Subcutaneous abdominal adipose tissue (tissue), 5 donors: Measurements from ENCODE around the gene RCAN1.
"Not testable (repeated sequence)": the region's sequence is repeated elsewhere in the genome, so short reads cannot be mapped to it uniquely, and the experiment has no call there.

Experiments
- H3K27ac ChIP-seq: one replicate; pipeline ENCODE4 v1.7.0; 2013; ENCODE audit warnings: low read depth, mild to moderate bottlenecking, inconsistent platforms, low read length, moderate library complexity
- H3K27me3 ChIP-seq, 5 donors: one replicate each; pipeline ENCODE4 v1.7.0; 2013; ENCODE audit warnings: low read length in 5 of 5, inconsistent platforms in 1 of 5; ENCODE audit not compliant: control insufficient read depth in 5 of 5, insufficient read depth in 4 of 5
- H3K36me3 ChIP-seq, 5 donors: one replicate each; pipeline ENCODE4 v1.7.0; 2013; ENCODE audit warnings: low read length in 5 of 5; ENCODE audit not compliant: control insufficient read depth in 5 of 5, insufficient read depth in 5 of 5
- H3K4me1 ChIP-seq, 5 donors: one replicate each; pipeline ENCODE4 v1.7.0; 2013; ENCODE audit warnings: low read length in 5 of 5, mild to moderate bottlenecking in 3 of 5, moderate library complexity in 1 of 5; ENCODE audit not compliant: control insufficient read depth in 5 of 5, insufficient read depth in 5 of 5
- H3K4me3 ChIP-seq, 5 donors: one replicate each; pipeline ENCODE4 v1.7.0; 2013; ENCODE audit warnings: low read length in 5 of 5, low read depth in 1 of 5
- H3K9ac ChIP-seq, 5 donors: one replicate each; pipeline ENCODE4 v1.7.0; 2013; ENCODE audit warnings: low read length in 5 of 5, mild to moderate bottlenecking in 4 of 5, moderate library complexity in 3 of 5
- H3K9me3 ChIP-seq, 5 donors: one replicate each; pipeline ENCODE4 v1.7.0; 2013; ENCODE audit warnings: low read length in 5 of 5; ENCODE audit not compliant: control insufficient read depth in 5 of 5
- donor health status: healthy.
- donor health status: healthy.
- donor health status: healthy.
- donor health status: healthy.
- donor health status: healthy.

RCAN1 gene

DNA sequence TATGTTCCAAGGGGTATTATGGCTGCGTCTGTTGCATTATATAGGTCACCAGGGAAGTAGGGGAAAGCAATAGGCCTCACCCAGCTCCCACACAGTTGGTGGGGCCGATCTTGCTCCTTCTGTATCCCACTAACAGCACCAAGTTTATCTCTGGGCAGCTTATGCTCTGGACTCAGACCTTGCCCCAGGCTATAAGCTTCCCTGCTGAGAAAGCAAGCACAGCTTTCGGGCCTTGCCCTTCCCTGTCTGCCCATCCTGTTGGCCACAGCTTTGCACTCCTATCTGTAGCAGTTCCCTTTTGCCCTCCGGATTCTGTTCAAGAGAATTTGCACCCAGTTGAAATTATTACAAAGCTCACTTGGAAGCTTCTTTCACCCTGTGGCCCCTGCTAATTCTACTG lies 115.8 kb downstream of the RCAN1 start:
- H3K4me1 ChIP-seq, result no peaks in the 10 kb centered on the region
- no peak overlapping the region for H3K27ac ChIP-seq
- H3K9me3 ChIP-seq, result peaks cover 0 to 10% (median 0%) of the 10 kb centered on the region in 5 donors
- no peak overlapping the region for H3K9ac ChIP-seq
- H3K36me3 ChIP-seq, result no peaks in the 10 kb centered on the region
- no peaks in the 10 kb centered on the region for H3K27me3 ChIP-seq
- no peak overlapping the region for H3K4me3 ChIP-seq

DNA sequence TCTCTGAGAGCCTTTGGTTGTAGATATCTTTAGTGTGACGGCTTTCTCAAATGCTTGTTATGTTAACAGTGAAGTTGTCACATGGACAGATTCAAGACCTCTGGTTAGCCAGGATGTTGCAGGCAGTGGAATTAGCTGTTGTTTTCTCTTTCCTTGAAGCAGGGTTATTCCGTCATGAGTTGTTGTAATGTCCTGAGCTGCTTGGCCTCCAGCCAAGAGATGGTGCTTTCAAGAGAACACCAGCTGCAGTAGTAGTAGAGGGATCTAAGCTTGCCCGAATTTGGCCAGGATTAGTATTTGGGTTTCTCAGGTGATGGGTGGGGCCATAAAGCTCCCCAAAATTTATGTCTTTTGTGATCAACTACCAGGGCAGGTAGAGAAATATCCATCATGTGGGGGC lies 116.3 kb downstream of the RCAN1 start:
- Histone ChIP-seq H3K4me3 (no peak overlapping the region), H3K9me3 (peaks cover 0 to 10% (median 0%) of the 10 kb centered on the region in 5 donors), H3K36me3 (no peaks in the 10 kb centered on the region), H3K27me3 (no peaks in the 10 kb centered on the region), H3K27ac (no peak overlapping the region), H3K9ac (no peak overlapping the region), H3K4me1 (no peaks in the 10 kb centered on the region)

DNA sequence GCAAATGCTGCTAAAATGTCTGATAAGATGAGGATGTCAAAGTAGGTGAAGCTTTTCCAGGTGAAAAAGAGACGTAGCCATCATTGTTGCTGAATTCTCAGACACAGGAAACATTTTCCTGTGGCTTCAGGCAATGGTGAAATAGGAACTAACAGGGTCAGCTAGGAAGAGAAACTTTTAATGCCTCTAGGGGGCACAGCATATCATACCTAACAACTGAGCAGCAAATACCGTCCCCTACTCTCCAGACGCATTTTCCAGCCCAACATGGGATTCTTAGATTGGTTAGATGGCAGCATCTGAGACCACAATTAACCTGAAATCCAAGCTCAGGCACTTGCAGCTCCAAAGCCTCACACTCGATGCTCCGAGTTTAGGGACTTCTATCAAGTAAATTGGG lies 131.1 kb downstream of the RCAN1 start:
- H3K4me1 ChIP-seq, H3K9me3 ChIP-seq, H3K9ac ChIP-seq, H3K36me3 ChIP-seq, H3K27me3 ChIP-seq, H3K27ac ChIP-seq, H3K4me3 ChIP-seq: not testable (repeated sequence)

DNA sequence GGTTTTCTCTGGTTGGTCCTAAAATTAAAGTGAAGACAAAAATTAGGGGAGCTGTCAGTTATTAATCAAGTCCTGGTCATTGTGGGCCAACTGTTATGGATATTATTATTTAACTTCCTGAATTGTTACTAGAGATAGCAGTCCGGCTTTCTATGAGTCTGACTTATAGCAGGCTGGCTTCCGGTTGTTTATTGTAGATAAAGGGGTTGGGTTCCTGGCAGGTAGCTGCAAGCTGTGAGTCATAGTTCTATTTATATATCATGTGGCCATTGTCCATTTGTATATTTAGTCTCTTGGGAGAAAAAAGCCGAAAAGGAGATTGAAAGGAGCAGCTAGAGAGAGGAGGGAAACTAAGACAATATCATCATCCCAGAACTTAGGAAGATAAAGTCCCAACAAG lies 131.5 kb downstream of the RCAN1 start:
- not testable (repeated sequence) for H3K4me1 ChIP-seq, H3K4me3 ChIP-seq, H3K27me3 ChIP-seq, H3K9ac ChIP-seq, H3K9me3 ChIP-seq, H3K27ac ChIP-seq, H3K36me3 ChIP-seq

DNA sequence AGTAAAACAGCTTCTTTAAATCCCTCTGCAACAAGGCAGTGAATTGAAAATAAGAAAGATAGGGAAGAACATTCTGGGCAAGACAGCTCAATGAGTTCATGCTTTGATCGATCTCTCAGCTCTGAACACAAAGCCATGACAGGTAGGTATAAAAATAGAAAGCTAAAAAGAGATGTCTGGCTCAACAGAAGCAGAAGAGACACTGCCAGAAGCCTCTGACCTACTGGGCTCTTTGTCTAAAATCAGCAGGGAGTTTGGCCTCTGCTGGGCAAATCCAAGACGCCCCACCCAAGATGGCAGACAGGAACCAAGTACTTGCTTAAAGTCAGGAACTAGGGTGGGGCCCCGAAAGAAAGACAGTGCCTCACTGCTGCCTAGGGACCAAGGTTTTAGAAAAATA lies 147.6 kb downstream of the RCAN1 start:
- H3K9ac ChIP-seq, H3K36me3 ChIP-seq, H3K4me1 ChIP-seq, H3K4me3 ChIP-seq, H3K27me3 ChIP-seq, H3K27ac ChIP-seq, H3K9me3 ChIP-seq: not testable (repeated sequence)
